ENCODE results near the gene FAXDC2. TPM values are rescaled to one million over a fixed set of nuclear protein-coding genes. Genes with fewer than 3 reads are reported as not detected.

The FAXDC2 gene
- total RNA-seq, 1 donor from 2014 or later = 72.7 TPM

- intact Hi-C loops (cut with DNase I) = no loop called here
- Histone ChIP-seq H3K4me1 (peaks cover 72% of the 10 kb centered on the region), H3K27me3 (ENCODE audit: low read depth) (no peaks in the 10 kb centered on the region), H3K9me3 (no peaks in the 10 kb centered on the region), H3K4me3 (no peak overlapping the region), H3K27ac (no peak overlapping the region), H3K36me3 (no peaks in the 10 kb centered on the region)
- TF ChIP-seq, protein P1, sequence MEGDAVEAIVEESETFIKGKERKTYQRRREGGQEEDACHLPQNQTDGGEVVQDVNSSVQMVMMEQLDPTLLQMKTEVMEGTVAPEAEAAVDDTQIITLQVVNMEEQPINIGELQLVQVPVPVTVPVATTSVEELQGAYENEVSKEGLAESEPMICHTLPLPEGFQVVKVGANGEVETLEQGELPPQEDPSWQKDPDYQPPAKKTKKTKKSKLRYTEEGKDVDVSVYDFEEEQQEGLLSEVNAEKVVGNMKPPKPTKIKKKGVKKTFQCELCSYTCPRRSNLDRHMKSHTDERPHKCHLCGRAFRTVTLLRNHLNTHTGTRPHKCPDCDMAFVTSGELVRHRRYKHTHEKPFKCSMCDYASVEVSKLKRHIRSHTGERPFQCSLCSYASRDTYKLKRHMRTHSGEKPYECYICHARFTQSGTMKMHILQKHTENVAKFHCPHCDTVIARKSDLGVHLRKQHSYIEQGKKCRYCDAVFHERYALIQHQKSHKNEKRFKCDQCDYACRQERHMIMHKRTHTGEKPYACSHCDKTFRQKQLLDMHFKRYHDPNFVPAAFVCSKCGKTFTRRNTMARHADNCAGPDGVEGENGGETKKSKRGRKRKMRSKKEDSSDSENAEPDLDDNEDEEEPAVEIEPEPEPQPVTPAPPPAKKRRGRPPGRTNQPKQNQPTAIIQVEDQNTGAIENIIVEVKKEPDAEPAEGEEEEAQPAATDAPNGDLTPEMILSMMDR (IDR thresholded peaks at IDR 0.05) = no peak
- ATAC-seq (no peak), DNase-seq (no peak)
Observed at GRCh38 chr5:154784856-154785255, 65.5 kb downstream of the FAXDC2 start.

GRCh38 chr5:154783774-154784460 is 66.5 kb downstream of the FAXDC2 start:
- Histone ChIP-seq H3K4me3 (no peak overlapping the region), H3K9me3 (no peaks in the 10 kb centered on the region), H3K27ac (no peak overlapping the region), H3K36me3 (no peaks in the 10 kb centered on the region), H3K4me1 (peaks cover 80% of the 10 kb centered on the region), H3K27me3 (ENCODE audit: low read depth) (no peaks in the 10 kb centered on the region)
- TF ChIP-seq, protein P1 (IDR thresholded peaks at IDR 0.05) = no peak
- DNase-seq (no peak), ATAC-seq (peak; percentile 29 to 35)
- intact Hi-C loops (cut with DNase I) = no loop called here

DNA sequence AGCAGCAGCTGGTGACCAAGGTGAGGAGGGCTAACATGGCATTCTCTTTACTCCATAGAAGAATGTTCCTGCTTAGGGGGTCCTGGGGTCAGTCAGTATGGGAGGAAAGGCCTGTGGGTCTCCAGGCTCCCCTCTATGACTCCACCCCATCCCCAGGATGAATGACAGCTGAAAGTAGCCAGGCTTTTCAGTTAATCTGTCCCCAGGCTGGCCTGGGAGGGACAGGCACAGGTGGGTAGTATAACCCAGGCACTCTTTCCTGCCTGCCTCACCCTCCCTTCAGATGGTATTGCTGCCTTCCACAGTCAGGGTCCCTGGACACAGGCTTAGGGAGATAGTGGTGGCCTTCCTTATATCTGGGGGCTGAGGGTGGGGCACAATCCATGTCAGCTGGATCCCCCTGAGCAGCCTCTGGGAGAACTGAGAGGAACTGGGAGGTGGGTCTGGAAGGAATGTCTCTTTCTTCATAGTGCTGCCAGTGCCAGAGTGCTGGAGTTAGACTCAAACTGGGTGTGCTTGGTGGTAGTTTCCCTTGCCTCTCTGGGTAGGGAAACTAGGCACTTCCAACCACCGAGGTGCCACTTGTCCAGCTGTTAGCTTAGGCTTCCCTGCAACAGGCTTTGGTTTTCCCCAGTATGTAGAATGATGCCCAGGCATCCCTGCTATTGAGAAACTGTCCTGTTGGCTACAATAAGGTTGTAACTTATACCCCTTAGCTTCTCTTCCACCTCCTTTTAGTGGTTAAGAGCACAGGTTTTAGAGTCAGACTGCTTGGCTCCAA is 67.4 kb downstream of the FAXDC2 start:
- DNase-seq = no peak
- H3K27ac ChIP-seq = peak overlapping the region; percentile 24

GRCh38 chr5:154782326-154782725 is 68.1 kb downstream of the FAXDC2 start:
- Histone ChIP-seq H3K36me3 (no peaks in the 10 kb centered on the region), H3K27me3 (ENCODE audit: low read depth) (no peaks in the 10 kb centered on the region), H3K9me3 (no peaks in the 10 kb centered on the region), H3K27ac (peak overlapping the region; percentile 1), H3K4me3 (no peak overlapping the region), H3K4me1 (peaks cover 72% of the 10 kb centered on the region)
- no peak for DNase-seq
- TF ChIP-seq, protein P1 (IDR thresholded peaks at IDR 0.05) = no peak
- peak in 1 of 2 donors; percentile 31 for ATAC-seq
- intact Hi-C loops (cut with DNase I) = no loop called here

More for the DNA sequence above, 67.4 kb downstream of the FAXDC2 start:
- H3K27me3 ChIP-seq (ENCODE audit: low read depth) = no peaks in the 10 kb centered on the region
- TF ChIP-seq, protein P1 (IDR thresholded peaks at IDR 0.05) = no peak
- no peaks in the 10 kb centered on the region for H3K36me3 ChIP-seq
- no peaks in the 10 kb centered on the region for H3K9me3 ChIP-seq
- H3K4me1 ChIP-seq = peaks cover 78% of the 10 kb centered on the region
- intact Hi-C loops (cut with DNase I) = no loop called here
- no peak overlapping the region for H3K4me3 ChIP-seq
- ATAC-seq = peak in 1 of 2 donors; percentile 14

DNA sequence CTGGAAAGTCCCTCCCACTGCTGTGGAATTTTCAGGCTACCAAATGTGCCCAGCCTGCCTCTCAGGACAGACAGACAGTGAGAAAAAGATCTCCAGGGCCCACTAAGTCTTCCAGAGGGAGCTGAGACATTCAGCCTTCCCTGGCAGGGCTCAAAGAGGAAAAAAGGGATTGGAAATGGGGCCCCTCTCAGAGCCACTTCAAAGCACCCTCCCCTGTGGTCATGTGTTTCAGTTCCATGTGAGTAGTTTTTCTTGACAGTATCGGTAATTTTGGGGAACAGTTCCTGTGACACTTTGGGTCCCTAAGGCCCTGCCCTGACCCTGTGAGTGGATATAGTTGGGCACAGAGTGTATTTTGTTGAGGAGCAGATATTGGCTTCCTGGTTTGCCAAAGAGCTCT is 70.3 kb downstream of the FAXDC2 start:
- H3K27ac ChIP-seq = no peak overlapping the region

More for the DNA sequence above, 70.3 kb downstream of the FAXDC2 start:
- Histone ChIP-seq H3K36me3 (no peaks in the 10 kb centered on the region), H3K4me3 (no peak overlapping the region), H3K4me1 (peaks cover 74% of the 10 kb centered on the region), H3K27me3 (ENCODE audit: low read depth) (no peaks in the 10 kb centered on the region), H3K9me3 (no peaks in the 10 kb centered on the region)
- intact Hi-C loops (cut with DNase I) = no loop called here
- DNase-seq = no peak
- TF ChIP-seq, protein P1 (IDR thresholded peaks at IDR 0.05) = no peak
- no peak for ATAC-seq

All from lower lobe of right lung (tissue), 2 donors.